ENCODE data around the gene ERN1.

ERN1 gene

DNA sequence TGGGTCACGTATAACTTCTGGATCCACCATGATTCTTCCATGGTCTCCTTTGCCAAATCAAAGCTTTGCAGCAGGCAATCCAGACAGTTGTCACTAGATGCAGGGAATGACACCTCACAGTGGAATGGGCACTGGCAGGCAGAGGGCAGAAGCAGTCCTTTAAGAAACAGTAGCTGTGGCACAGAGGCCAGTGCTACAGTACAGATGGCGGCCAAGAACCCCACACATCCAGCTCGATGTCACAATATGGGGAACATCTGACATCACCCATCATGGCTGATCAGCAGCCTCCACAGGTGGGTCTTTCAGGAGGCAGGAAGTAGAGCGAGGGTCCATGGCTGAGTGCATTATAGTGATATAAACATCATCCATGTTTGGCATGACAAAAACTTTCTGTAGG, 18.8 kb upstream of the ERN1 start:
- Histone ChIP-seq H3K27me3 (replicated peaks; ENCODE audit: control insufficient read depth, insufficient read depth, low read length) (no peaks in the 10 kb centered on the region), H3K4me1 (ENCODE audit: control insufficient read depth, insufficient read depth, low read length) (peaks cover 28% of the 10 kb centered on the region), H3K36me3 (ENCODE audit: control insufficient read depth, insufficient read depth, low read length, severe bottlenecking) (peaks cover 37% of the 10 kb centered on the region), H3K4me3 (ENCODE audit: low read length) (no peak overlapping the region), H3K9ac (ENCODE audit: low read length) (no peak overlapping the region), H3K9me3 (ENCODE audit: control insufficient read depth, low read length) (no peaks in the 10 kb centered on the region)
- DNase-seq (ENCODE audit: low read depth): no peak

DNA sequence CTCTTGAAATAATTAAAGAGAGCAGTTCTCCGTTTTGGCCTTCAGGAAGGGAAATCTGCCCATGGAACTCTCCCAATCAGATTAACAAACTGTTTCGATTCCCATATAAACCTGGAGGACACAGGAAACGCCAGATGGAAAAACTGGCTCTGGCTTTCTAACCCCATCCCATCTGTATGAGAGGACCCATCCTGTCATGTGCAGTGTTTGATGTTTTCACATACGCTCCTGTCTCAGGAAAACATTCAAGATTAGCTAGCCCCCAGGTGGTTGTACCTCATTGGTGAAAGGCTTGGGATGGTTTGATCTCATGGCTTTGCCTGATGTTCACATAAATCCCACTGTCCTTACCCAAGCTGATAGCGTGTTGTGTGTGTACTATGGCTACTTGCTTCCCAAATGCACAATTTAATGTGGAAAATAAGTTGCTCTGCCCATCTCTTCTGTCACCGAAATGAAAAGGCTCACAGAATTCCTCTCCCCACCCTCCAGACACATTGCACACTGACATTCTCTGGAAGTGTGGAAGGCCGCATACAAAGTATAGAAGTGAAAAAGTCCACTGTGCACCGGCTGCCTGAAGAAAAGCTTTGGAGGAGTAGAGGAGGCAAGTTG, 18.2 kb upstream of the ERN1 start:
- peaks cover 28% of the 10 kb centered on the region for H3K4me1 ChIP-seq (ENCODE audit: control insufficient read depth, insufficient read depth, low read length)
- peaks cover 31% of the 10 kb centered on the region for H3K36me3 ChIP-seq (ENCODE audit: control insufficient read depth, insufficient read depth, low read length, severe bottlenecking)
- peak overlapping the region; percentile 30 for H3K9ac ChIP-seq (ENCODE audit: low read length)
- no peaks in the 10 kb centered on the region for H3K9me3 ChIP-seq (ENCODE audit: control insufficient read depth, low read length)
- no peaks in the 10 kb centered on the region for H3K27me3 ChIP-seq (replicated peaks; ENCODE audit: control insufficient read depth, insufficient read depth, low read length)
- no peak for DNase-seq (ENCODE audit: low read depth)
- no peak overlapping the region for H3K4me3 ChIP-seq (ENCODE audit: low read length)

DNA sequence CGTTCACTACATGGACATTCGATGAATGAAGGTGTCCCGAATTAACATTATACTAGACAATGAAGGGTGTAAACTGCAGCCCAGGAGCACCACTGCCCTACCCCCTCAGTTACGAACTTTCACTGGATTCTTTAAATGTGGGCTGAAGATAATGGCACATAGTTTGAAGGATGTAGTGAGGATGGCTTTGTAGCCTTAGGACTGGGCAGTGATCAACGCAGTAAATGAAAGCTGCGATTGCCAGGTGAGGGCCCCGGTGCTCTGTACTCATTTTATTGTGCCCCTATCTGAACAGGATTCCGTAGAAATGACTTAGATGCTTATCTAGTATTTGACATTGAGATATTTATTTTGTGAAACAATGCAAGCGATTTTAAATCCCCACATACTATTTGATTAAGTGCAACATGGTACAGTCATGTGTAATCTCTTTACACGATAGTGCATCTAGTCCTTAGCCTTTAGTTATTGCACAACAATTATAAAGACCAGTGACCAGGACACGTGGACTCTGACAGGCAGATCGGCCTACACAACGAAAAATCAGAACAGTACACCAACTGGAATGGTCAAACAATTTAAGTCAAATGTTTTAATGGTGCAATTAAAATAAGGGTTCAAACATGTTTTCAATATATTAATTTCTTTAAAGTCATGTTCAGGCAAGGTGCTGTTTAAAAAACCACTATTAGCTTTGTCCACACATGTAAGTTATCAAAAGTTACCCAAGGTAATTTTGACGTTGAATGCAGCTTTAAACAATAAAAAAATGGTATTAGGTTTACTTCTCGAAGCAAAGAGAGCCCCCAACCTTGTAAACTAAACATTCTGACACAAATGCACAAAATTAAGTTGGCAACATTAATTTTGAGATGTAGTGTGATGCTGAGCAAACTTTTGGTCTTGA, 17.4 kb upstream of the ERN1 start:
- H3K9me3 ChIP-seq (ENCODE audit: control insufficient read depth, low read length): no peaks in the 10 kb centered on the region
- H3K4me3 ChIP-seq (ENCODE audit: low read length): peak overlapping the region; percentile 93
- DNase-seq (ENCODE audit: low read depth): peak; percentile 44

DNA sequence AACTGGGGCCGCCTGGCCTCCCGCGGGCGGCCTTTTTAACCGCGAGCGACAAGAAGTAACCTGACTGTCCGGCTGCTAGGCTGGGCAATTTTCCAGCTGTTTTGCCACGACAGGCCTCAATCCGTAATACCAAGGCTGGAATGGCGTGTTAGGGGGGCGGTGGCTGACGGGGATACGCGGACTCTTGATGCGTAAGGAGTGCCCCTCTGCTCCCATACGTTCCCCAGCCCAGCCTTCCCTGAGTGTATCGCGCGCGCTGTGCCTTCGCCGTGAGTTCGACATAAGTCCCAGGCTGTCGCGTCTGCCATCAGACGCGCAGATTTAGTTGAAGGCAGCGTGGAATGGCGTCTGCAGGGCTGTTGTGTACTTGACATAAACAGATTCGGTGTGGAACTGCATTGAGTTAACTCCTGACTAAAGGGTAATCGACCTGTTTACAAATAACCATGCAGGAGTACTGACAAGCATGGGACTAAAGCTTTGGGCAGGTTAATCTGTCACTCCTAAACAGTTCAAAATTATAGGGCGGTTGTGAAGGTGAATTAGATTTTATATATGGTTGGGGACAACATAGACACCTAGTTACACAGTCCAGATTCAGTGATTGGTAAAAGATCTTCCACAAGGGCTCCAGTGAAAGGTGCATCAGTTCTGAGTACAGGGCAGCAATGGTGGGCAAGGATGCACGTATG, 16.6 kb upstream of the ERN1 start:
- Histone ChIP-seq H3K27me3 (replicated peaks; ENCODE audit: control insufficient read depth, insufficient read depth, low read length) (no peaks in the 10 kb centered on the region), H3K9me3 (ENCODE audit: control insufficient read depth, low read length) (no peaks in the 10 kb centered on the region), H3K4me1 (ENCODE audit: control insufficient read depth, insufficient read depth, low read length) (peaks cover 28% of the 10 kb centered on the region), H3K36me3 (ENCODE audit: control insufficient read depth, insufficient read depth, low read length, severe bottlenecking) (peaks cover 16% of the 10 kb centered on the region), H3K4me3 (ENCODE audit: low read length) (peak overlapping the region; percentile 93), H3K9ac (ENCODE audit: low read length) (peak overlapping the region; percentile 98)
- DNase-seq (ENCODE audit: low read depth): peak; percentile 82

More for the DNA sequence above, 17.4 kb upstream of the ERN1 start:
- Histone ChIP-seq H3K4me1 (ENCODE audit: control insufficient read depth, insufficient read depth, low read length) (peaks cover 28% of the 10 kb centered on the region), H3K9ac (ENCODE audit: low read length) (peak overlapping the region; percentile 98), H3K36me3 (ENCODE audit: control insufficient read depth, insufficient read depth, low read length, severe bottlenecking) (peaks cover 23% of the 10 kb centered on the region), H3K27me3 (replicated peaks; ENCODE audit: control insufficient read depth, insufficient read depth, low read length) (no peaks in the 10 kb centered on the region)

DNA sequence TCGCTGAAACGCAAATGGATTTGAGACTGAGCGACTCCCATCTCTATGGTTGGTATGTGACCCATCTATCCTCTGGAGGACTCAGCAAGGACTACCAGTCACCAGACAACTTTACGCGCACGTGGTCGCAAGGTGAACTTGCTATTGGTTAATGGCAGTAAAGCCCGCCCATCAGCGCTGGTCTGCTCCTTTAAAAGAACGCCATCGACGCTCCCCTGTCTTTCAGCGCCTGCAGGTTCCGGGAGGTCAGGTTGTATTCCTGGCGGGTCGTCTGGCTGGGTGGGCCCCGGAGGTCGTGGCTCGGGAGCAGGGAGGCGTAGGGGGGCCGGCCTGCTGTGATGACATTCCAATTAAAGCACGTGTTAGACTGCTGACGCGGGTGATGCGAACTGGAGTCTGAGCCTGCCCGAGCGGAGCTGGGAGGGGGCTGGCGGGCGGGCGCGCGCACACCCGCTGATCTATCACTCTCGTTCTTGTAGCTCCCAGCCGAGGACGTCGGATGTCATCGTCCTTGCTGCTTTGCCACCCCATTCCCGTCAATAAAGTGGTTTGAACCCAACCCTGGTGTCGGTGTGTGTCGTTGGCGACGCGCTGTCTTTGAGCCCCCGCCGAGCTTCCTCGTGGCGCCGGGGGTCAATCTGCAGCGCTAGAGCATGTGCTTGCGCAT, 15.9 kb upstream of the ERN1 start:
- no peaks in the 10 kb centered on the region for H3K27me3 ChIP-seq (replicated peaks; ENCODE audit: control insufficient read depth, insufficient read depth, low read length)
- no peaks in the 10 kb centered on the region for H3K9me3 ChIP-seq (ENCODE audit: control insufficient read depth, low read length)
- H3K4me3 ChIP-seq (ENCODE audit: low read length): peak overlapping the region; percentile 93
- peaks cover 27% of the 10 kb centered on the region for H3K4me1 ChIP-seq (ENCODE audit: control insufficient read depth, insufficient read depth, low read length)
- peak overlapping the region; percentile 98 for H3K9ac ChIP-seq (ENCODE audit: low read length)
- H3K36me3 ChIP-seq (ENCODE audit: control insufficient read depth, insufficient read depth, low read length, severe bottlenecking): peaks cover 13% of the 10 kb centered on the region
- peak; percentile 99 for DNase-seq (ENCODE audit: low read depth)

DNA sequence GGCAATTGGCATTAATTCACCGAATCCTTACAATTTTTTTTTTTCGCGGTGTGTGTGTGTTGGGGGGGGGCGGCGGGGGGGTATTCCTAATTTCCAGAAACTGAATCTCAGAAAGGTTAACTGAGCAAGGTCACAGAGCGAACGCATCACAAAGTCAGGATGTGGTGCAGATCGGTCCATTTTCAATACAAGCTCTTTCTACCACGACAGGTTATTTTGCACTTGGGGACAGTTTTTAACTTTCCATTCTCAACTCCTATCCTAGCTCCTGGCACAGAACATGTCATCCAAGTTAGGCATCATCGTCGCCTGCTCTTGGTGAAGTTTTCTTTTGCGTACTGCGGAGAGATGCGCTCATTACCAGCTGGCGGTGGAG, 15.4 kb upstream of the ERN1 start:
- H3K4me3 ChIP-seq (ENCODE audit: low read length): peak overlapping the region; percentile 93
- H3K27me3 ChIP-seq (replicated peaks; ENCODE audit: control insufficient read depth, insufficient read depth, low read length): no peaks in the 10 kb centered on the region
- peaks cover 22% of the 10 kb centered on the region for H3K4me1 ChIP-seq (ENCODE audit: control insufficient read depth, insufficient read depth, low read length)
- peaks cover 13% of the 10 kb centered on the region for H3K36me3 ChIP-seq (ENCODE audit: control insufficient read depth, insufficient read depth, low read length, severe bottlenecking)
- no peaks in the 10 kb centered on the region for H3K9me3 ChIP-seq (ENCODE audit: control insufficient read depth, low read length)
- no peak for DNase-seq (ENCODE audit: low read depth)
- H3K9ac ChIP-seq (ENCODE audit: low read length): peak overlapping the region; percentile 98

DNA sequence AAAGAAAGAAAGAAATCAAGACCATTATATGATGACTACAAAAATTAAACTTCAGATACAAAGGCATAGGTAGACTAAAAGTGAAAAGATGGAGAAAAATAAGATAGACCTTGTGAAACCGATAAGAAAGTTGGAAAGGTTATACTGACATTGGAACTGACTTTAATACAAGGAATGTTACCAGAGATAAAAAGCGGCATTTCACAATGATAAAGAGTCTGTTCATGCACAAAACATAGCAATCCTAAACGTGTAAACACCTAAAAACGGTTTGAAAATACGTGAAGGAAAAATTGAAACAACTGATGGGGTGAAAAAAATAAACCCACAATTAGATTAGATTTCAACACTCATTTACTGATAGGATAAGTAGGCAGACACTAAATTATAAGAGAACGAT, 9.6 kb upstream of the ERN1 start:
- Histone ChIP-seq H3K4me3 (ENCODE audit: low read length) (no peak overlapping the region), H3K4me1 (ENCODE audit: control insufficient read depth, insufficient read depth, low read length) (no peaks in the 10 kb centered on the region), H3K36me3 (ENCODE audit: control insufficient read depth, insufficient read depth, low read length, severe bottlenecking) (no peaks in the 10 kb centered on the region), H3K9me3 (ENCODE audit: control insufficient read depth, low read length) (no peaks in the 10 kb centered on the region), H3K27me3 (replicated peaks; ENCODE audit: control insufficient read depth, insufficient read depth, low read length) (no peaks in the 10 kb centered on the region), H3K9ac (ENCODE audit: low read length) (no peak overlapping the region)
- DNase-seq (ENCODE audit: low read depth): no peak

DNA sequence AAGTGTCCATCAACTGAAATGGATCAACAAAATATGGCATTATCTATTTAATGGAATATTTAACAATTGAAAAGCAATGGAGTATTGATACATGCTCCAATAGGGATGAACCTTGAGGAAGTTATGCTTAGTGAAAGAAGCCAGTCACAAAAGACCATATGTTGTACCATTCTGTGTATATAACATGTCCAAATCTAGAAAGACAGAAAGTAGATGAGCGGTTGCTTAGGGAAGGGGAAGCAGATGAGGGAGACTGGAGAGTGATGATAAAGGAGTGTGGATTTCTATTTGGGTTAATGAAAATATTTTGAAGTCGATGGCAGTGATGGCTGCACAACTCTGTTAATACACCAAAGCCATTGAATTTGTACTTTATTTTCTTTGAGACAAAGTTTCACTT, 8.5 kb upstream of the ERN1 start:
- no peaks in the 10 kb centered on the region for H3K36me3 ChIP-seq (ENCODE audit: control insufficient read depth, insufficient read depth, low read length, severe bottlenecking)
- no peaks in the 10 kb centered on the region for H3K27me3 ChIP-seq (replicated peaks; ENCODE audit: control insufficient read depth, insufficient read depth, low read length)
- DNase-seq (ENCODE audit: low read depth): no peak

DNA sequence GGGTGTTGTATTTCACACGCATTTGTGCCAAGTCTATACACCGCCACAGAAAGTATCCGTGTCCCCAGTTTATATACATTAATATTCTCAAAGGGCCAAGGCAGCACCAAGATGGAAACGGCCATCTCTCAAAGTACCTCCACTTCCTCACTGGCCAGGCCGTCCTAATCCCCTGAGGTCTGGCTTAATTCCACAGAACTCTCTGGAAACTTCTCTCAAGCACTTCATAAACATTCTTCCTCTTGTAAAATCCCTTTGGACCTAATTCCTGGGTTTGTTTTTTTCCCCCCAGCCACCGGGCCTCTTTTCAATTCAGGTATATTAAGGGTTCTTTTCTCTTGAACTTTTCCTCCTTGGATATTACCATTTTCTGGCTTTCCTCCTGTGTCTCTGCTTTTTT, 5.1 kb upstream of the ERN1 start:
- Histone ChIP-seq H3K9me3 (ENCODE audit: control insufficient read depth, low read length) (no peaks in the 10 kb centered on the region), H3K4me1 (ENCODE audit: control insufficient read depth, insufficient read depth, low read length) (peaks cover 8% of the 10 kb centered on the region), H3K4me3 (ENCODE audit: low read length) (no peak overlapping the region), H3K9ac (ENCODE audit: low read length) (no peak overlapping the region), H3K27me3 (replicated peaks; ENCODE audit: control insufficient read depth, insufficient read depth, low read length) (no peaks in the 10 kb centered on the region), H3K36me3 (ENCODE audit: control insufficient read depth, insufficient read depth, low read length, severe bottlenecking) (no peaks in the 10 kb centered on the region)
- DNase-seq (ENCODE audit: low read depth): no peak

More for the DNA sequence above, 8.5 kb upstream of the ERN1 start:
- Histone ChIP-seq H3K4me3 (ENCODE audit: low read length) (no peak overlapping the region), H3K4me1 (ENCODE audit: control insufficient read depth, insufficient read depth, low read length) (no peaks in the 10 kb centered on the region), H3K9me3 (ENCODE audit: control insufficient read depth, low read length) (no peaks in the 10 kb centered on the region), H3K9ac (ENCODE audit: low read length) (no peak overlapping the region)

DNA sequence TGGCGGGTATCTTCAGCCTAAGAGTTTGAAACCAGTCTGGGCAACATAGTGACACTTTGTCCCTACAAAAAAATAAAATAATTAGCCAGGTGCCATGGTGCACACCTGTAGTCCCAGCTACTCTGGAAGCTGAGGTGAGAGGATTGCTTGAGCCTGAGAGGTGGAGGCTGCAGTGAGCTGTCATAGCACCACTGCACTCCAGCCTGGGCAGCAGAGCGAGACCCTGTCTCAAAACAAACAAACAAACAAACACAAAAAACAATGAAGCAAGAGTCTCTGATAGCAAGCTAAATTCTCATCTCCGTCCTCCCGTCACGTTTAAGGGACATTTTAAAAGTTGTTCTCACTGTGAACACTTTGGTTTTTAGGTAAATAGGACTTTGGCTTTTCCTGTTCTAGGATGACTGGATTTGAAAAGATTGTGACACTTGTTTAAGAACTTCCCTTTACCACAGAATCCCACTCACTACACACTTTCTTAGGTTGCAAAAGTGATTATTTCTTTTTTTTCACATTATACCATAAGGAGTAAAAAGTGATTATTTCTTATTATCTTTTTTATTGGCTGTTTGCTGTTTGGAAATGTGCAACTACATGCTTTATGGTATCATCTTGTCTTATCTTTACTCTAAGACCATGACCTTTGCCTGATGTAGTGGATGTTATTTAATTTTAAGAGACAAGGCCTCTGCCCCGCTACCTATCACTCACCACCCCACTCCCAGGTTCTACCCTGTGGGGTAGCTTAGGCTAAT, 4.4 kb upstream of the ERN1 start:
- H3K9ac ChIP-seq (ENCODE audit: low read length): no peak overlapping the region
- H3K27me3 ChIP-seq (replicated peaks; ENCODE audit: control insufficient read depth, insufficient read depth, low read length): no peaks in the 10 kb centered on the region
- DNase-seq (ENCODE audit: low read depth): no peak
- no peaks in the 10 kb centered on the region for H3K36me3 ChIP-seq (ENCODE audit: control insufficient read depth, insufficient read depth, low read length, severe bottlenecking)
- H3K9me3 ChIP-seq (ENCODE audit: control insufficient read depth, low read length): no peaks in the 10 kb centered on the region
- peaks cover 8% of the 10 kb centered on the region for H3K4me1 ChIP-seq (ENCODE audit: control insufficient read depth, insufficient read depth, low read length)
- no peak overlapping the region for H3K4me3 ChIP-seq (ENCODE audit: low read length)

All from adipocyte (in vitro differentiated cells).